ENCODE results near the gene PLCB1. TPM values are rescaled to one million over a fixed set of nuclear protein-coding genes. Genes with fewer than 3 reads are reported as not detected.

Gene PLCB1
- total and polyA plus RNA-seq, 10 of the 15 experiments (the other 5 are each of a cell fraction or from before 2014, with no cell fraction given): 0.05 to 5.3 (median 0.17) TPM; not detected in 1

- DNase-seq (ENCODE audit: low read depth, low spot score): peak; percentile 47
These were observed 81.9 kb downstream of the PLCB1 start for GRCh38 chr20:8213831-8214587.

More at GRCh38 chr20:8213831-8214587, 81.9 kb downstream of the PLCB1 start:
- Histone ChIP-seq H3K4me2 (ENCODE audit: control insufficient read depth, insufficient read depth) (peak overlapping the region; percentile 63), H3K36me3 (ENCODE audit: control insufficient read depth in 2 of 2, insufficient read depth in 2 of 2, low read length in 1 of 2) (no peaks in the 10 kb centered on the region), H3K4me3 (peak overlapping the region; percentile 34; the same call in 1 of the 2 replicates), H3K9me3 (replicated peaks; ENCODE audit: control insufficient read depth, insufficient read depth, low read length) (no peaks in the 10 kb centered on the region; the same call in 2 of the 3 replicates), H3K27ac (ENCODE audit: control insufficient read depth, insufficient read depth) (peak overlapping the region; percentile 30; the same call in 1 of the 2 replicates), H3K4me1 (ENCODE audit: control insufficient read depth, insufficient read depth, low read length) (peaks cover 24% of the 10 kb centered on the region; the same call in 1 of the 2 replicates), H3K79me2 (ENCODE audit: control insufficient read depth, insufficient read depth, low read length) (no peaks in the 10 kb centered on the region), H4K20me1 (ENCODE audit: control insufficient read depth, insufficient read depth) (no peaks in the 10 kb centered on the region), H2AFZ (ENCODE audit: control insufficient read depth, low read depth, low read length) (peak overlapping the region; percentile 80), H3K27me3 (replicated peaks in 1 of 2; ENCODE audit: control insufficient read depth in 2 of 2, insufficient read depth in 2 of 2, low read length in 1 of 2) (no peaks in the 10 kb centered on the region), H3K9ac (ENCODE audit: control insufficient read depth, insufficient read depth, low read length) (no peak overlapping the region)
- TF ChIP-seq ATF7 (IDR thresholded peaks at IDR 0.05; ENCODE audit: low read depth) (peak; percentile 59; the same call in 1 of the 2 replicates), CHD2 (IDR thresholded peaks at IDR 0.05; ENCODE audit: borderline replicate concordance, low read depth, low read length) (no peak), IKZF2 (IDR thresholded peaks at IDR 0.05) (peak; percentile 60 to 76; a peak in 3 of 4 replicates), FOXK2 (IDR thresholded peaks at IDR 0.05) (peak; percentile 39; the same call in 1 of the 2 replicates), EED (IDR thresholded peaks at IDR 0.05; ENCODE audit: low read depth) (0 out of 2 replicates have a peak, but pooled peaks have one; percentile 41), DPF2 (IDR thresholded peaks at IDR 0.05) (0 out of 2 replicates have a peak, but pooled peaks have one; percentile 34), ZNF217 (IDR thresholded peaks at IDR 0.05) (peak; percentile 41; the same call in 1 of the 2 replicates), EP300 (IDR thresholded peaks at IDR 0.05; ENCODE audit: borderline replicate concordance in 1 of 2, control insufficient read depth in 1 of 2, low read depth in 2 of 2, low read length in 2 of 2) (peak in 1 of 2 experiments; percentile 62; a peak in 1 of 4 replicates), PAX5 (IDR thresholded peaks at IDR 0.05; ENCODE audit: borderline replicate concordance, low read depth, low read length) (peak; percentile 26; the same call in 1 of the 2 replicates), ZBTB33 (IDR thresholded peaks at IDR 0.05) (no peak), NRF1 (conservative IDR thresholded peaks at IDR 0.05; ENCODE audit: low read depth, low read length) (no peak), IKZF1 (conservative IDR thresholded peaks at IDR 0.05) (peak; percentile 63), MTA2 (IDR thresholded peaks at IDR 0.05; ENCODE audit: low read depth) (peak; percentile 54; the same call in 1 of the 2 replicates), NFIC (IDR thresholded peaks at IDR 0.05; ENCODE audit: low read depth, low read length) (peak; percentile 26; the same call in 1 of the 2 replicates), POU2F2 (IDR thresholded peaks at IDR 0.05; ENCODE audit: borderline replicate concordance, low read depth, low read length) (0 out of 3 replicates have a peak, but pooled peaks have one; percentile 15), CREB1 (IDR thresholded peaks at IDR 0.05; ENCODE audit: low read depth) (0 out of 2 replicates have a peak, but pooled peaks have one; percentile 16), RUNX3 (IDR thresholded peaks at IDR 0.05; ENCODE audit: low read length) (peak; percentile 83), BCLAF1 (IDR thresholded peaks at IDR 0.05) (no peak)
- WGBS (ENCODE audit: insufficient coverage, insufficient replicate concordance, low lambda C conversion rate, missing lambda C conversion rate): 55% methylated on average over 12 of the region's 12 CpGs
- ATAC-seq (peak; percentile 88), FAIRE-seq (peak; percentile 7)
- SMC1A ChIA-PET (ENCODE audit: uncharacterized antibody, unreplicated experiment): interaction anchor here (0.6 kb wide), 1 partner anchor 13 kb away, joined by 3 read pairs; no protein-coding TSS in a partner anchor
- no TSS peak for BruUV-seq (replicated peaks)
- CTCF ChIA-PET: interaction anchor here (0.7 kb wide), 1 partner anchor 79 kb away, joined by 3 read pairs; no protein-coding TSS in a partner anchor
- intact Hi-C loops (cut with micrococcal nuclease; ENCODE audit: unreplicated experiment): loop anchor here (5.0 kb wide), 1 partner anchor 178 kb away; no protein-coding TSS in a partner anchor
- RAD21 ChIA-PET (ENCODE audit: unreplicated experiment): no interaction called here
- POLR2A ChIA-PET: interaction anchor here (0.9 kb wide), 1 partner anchor 8 kb away, joined by 3 read pairs; no protein-coding TSS in a partner anchor
- in situ Hi-C loops (cut with MboI): no loop called here
